A673 (cell line): ENCODE data around the gene PSMA2. TPM values are rescaled to one million over a fixed set of nuclear protein-coding genes. Genes with fewer than 3 reads are reported as not detected.

Source experiments
- BruUV-seq: library from RNA; stranded (reverse); fragments of 400-500 nt; replicated peaks from 2 replicates; lab custom pipeline; 2021; lab: Mats Ljungman, UMichigan
- CTCF ChIA-PET: fragments of 300-600 bp; sonication (Branson Sonifier 250); formaldehyde crosslinking; loops from one replicate; lab custom pipeline; 2022; ENCODE audit warnings: antibody characterized with exemption; lab: Charles Lee
- POLR2A ChIA-PET: fragments of 300-600 bp; sonication (Branson Sonifier 250); formaldehyde crosslinking; loops from one replicate; lab custom pipeline; 2022; ENCODE audit warnings: antibody characterized with exemption; ENCODE audit not compliant: low non-redundant PET; lab: Charles Lee
- DNase-seq: peaks from one replicate; pipeline ENCODE4 v3.0.0-alpha.2; 2015; ENCODE audit warnings: low spot score
- H3K27ac ChIP-seq: fragments of 200-600 bp; sonication (generic); 2 replicates; pipeline ENCODE4 v1.5.1; 2016; ENCODE audit warnings: mixed run types, low read depth, mild to moderate bottlenecking, mixed read lengths, antibody characterized with exemption, low read length; ENCODE audit not compliant: poor library complexity, severe bottlenecking
- H3K27me3 ChIP-seq: fragments of 200-600 bp; sonication (generic); replicated peaks from 2 replicates; pipeline ENCODE4 v1.6.1; 2017; ENCODE audit warnings: mixed run types, low read depth, mild to moderate bottlenecking, mixed read lengths, antibody characterized with exemption, low read length; ENCODE audit not compliant: insufficient read depth, poor library complexity
- H3K36me3 ChIP-seq: fragments of 200-600 bp; sonication (generic); 2 replicates; pipeline ENCODE4 v1.6.1; 2016; ENCODE audit warnings: mixed run types, mild to moderate bottlenecking, mixed read lengths, antibody characterized with exemption, low read length; ENCODE audit not compliant: insufficient read depth, poor library complexity, severe bottlenecking
- H3K4me1 ChIP-seq: fragments of 200-600 bp; sonication (generic); 2 replicates; pipeline ENCODE4 v1.6.1; 2017; ENCODE audit warnings: mixed run types, mild to moderate bottlenecking, mixed read lengths, antibody characterized with exemption, low read length; ENCODE audit not compliant: insufficient read depth, poor library complexity, severe bottlenecking
- H3K4me3 ChIP-seq: fragments of 200-600 bp; sonication (generic); 2 replicates; pipeline ENCODE4 v1.5.1; 2016; ENCODE audit warnings: low read depth, mixed run types, mild to moderate bottlenecking, mixed read lengths, low read length; ENCODE audit not compliant: poor library complexity, severe bottlenecking
- H3K9me3 ChIP-seq: fragments of 200-600 bp; sonication (generic); 2 replicates; pipeline ENCODE4 v1.6.1; 2016; ENCODE audit warnings: mixed run types, low read depth, mild to moderate bottlenecking, mixed read lengths, antibody characterized with exemption, low read length; ENCODE audit not compliant: poor library complexity, severe bottlenecking
- EZH2 ChIP-seq: fragments of 200-600 bp; sonication (generic); IDR thresholded peaks from 2 replicates; pipeline ENCODE4 v1.6.1; 2017; ENCODE audit warnings: borderline replicate concordance, low read depth, mild to moderate bottlenecking, mixed read lengths, antibody characterized with exemption, low read length; ENCODE audit not compliant: poor library complexity, severe bottlenecking
- intact Hi-C: fragments of 100-400 bp; cut with micrococcal nuclease; formaldehyde crosslinking; loops from one replicate; pipeline ENCODE4 v1.10.0; 2022; ENCODE audit not compliant: unreplicated experiment
- total RNA-seq: library from RNA; stranded (reverse); gene quantifications from 2 replicates; pipeline ENCODE4 v1.2.3, GENCODE V29; 2021
- TF ChIP-seq, protein P1 (sequence below): fragments of 300-800, 200-600 bp; sonication (generic); conservative IDR thresholded peaks from 2 replicates; pipeline ENCODE4 v1.5.1; 2017; ENCODE audit warnings: low read depth, mild to moderate bottlenecking, antibody characterized with exemption, low read length, moderate library complexity, mixed read lengths

The PSMA2 gene
- total RNA-seq, 1 experiment from 2014 or later, result 193 TPM

- H3K36me3 ChIP-seq, result peaks cover 21% of the 10 kb centered on the region
- DNase-seq, result no peak
- ChIA-PET POLR2A (no interaction called here), CTCF (no interaction called here)
- intact Hi-C loops, result no loop called here
- no peaks in the 10 kb centered on the region for H3K27me3 ChIP-seq
- H3K9me3 ChIP-seq, result no peaks in the 10 kb centered on the region
- TF ChIP-seq EZH2, result no peak
- TF ChIP-seq, protein P1, sequence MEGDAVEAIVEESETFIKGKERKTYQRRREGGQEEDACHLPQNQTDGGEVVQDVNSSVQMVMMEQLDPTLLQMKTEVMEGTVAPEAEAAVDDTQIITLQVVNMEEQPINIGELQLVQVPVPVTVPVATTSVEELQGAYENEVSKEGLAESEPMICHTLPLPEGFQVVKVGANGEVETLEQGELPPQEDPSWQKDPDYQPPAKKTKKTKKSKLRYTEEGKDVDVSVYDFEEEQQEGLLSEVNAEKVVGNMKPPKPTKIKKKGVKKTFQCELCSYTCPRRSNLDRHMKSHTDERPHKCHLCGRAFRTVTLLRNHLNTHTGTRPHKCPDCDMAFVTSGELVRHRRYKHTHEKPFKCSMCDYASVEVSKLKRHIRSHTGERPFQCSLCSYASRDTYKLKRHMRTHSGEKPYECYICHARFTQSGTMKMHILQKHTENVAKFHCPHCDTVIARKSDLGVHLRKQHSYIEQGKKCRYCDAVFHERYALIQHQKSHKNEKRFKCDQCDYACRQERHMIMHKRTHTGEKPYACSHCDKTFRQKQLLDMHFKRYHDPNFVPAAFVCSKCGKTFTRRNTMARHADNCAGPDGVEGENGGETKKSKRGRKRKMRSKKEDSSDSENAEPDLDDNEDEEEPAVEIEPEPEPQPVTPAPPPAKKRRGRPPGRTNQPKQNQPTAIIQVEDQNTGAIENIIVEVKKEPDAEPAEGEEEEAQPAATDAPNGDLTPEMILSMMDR, result no peak
- BruUV-seq, result no TSS peak
- H3K27ac ChIP-seq, result no peak overlapping the region
- H3K4me3 ChIP-seq, result no peak overlapping the region
- H3K4me1 ChIP-seq, result peaks cover 12% of the 10 kb centered on the region
These were observed 18.4 kb downstream of the PSMA2 start for GRCh38 chr7:42913591-42913990.

GRCh38 chr7:42911454-42912447, 20.2 kb downstream of the PSMA2 start, which contains the start of gene C7orf25:
C7orf25 (minus strand) TSS chr7:42912070; CDS start chr7:42910900, 1,170 bp downstream.
- BruUV-seq, result no TSS peak
- POLR2A ChIA-PET, result no interaction called here

GRCh38 chr7:42910306-42910705, 21.7 kb downstream of the PSMA2 start:
- ChIA-PET CTCF (no interaction called here), POLR2A (no interaction called here)
- Histone ChIP-seq H3K9me3 (no peaks in the 10 kb centered on the region), H3K27ac (no peak overlapping the region), H3K4me3 (no peak overlapping the region), H3K36me3 (peaks cover 4% of the 10 kb centered on the region), H3K27me3 (no peaks in the 10 kb centered on the region), H3K4me1 (peaks cover 12% of the 10 kb centered on the region)
- BruUV-seq, result TSS peak; percentile 36
- no peak for DNase-seq
- TF ChIP-seq, protein P1, result no peak
- no peak for TF ChIP-seq EZH2
- intact Hi-C loops, result no loop called here

More at GRCh38 chr7:42911454-42912447, 20.2 kb downstream of the PSMA2 start, which contains the start of gene C7orf25:
- no peaks in the 10 kb centered on the region for H3K9me3 ChIP-seq
- H3K4me1 ChIP-seq, result peaks cover 12% of the 10 kb centered on the region
- peaks cover 13% of the 10 kb centered on the region for H3K36me3 ChIP-seq
- intact Hi-C loops, result no loop called here
- DNase-seq, result peak; percentile 98
- TF ChIP-seq, protein P1, result 0 out of 2 replicates have a peak, but pooled peaks have one; percentile 8
- TF ChIP-seq EZH2, result no peak
- CTCF ChIA-PET, result no interaction called here
- peak within 1 kb of the TSS; percentile 81 for H3K27ac ChIP-seq
- H3K27me3 ChIP-seq, result no peaks in the 10 kb centered on the region
- H3K4me3 ChIP-seq, result peak within 1 kb of the TSS; percentile 64
